GM23248 (cell line): Measurements from ENCODE around the gene KCNH5.

Experiments
- EZH2 ChIP-seq: fragments of 200-600 bp; sonication (generic); IDR thresholded peaks from 2 replicates; pipeline ENCODE4 v1.6.1; 2018; ENCODE audit warnings: antibody characterized with exemption, mild to moderate bottlenecking; ENCODE audit not compliant: insufficient read depth, poor library complexity, severe bottlenecking
- EZH2phosphoT487 ChIP-seq: fragments of 200-600 bp; sonication (generic); IDR thresholded peaks from 2 replicates; pipeline ENCODE4 v1.6.1; 2018; ENCODE audit warnings: antibody characterized with exemption, moderate library complexity, mild to moderate bottlenecking, low read depth; ENCODE audit not compliant: insufficient read depth

DNA sequence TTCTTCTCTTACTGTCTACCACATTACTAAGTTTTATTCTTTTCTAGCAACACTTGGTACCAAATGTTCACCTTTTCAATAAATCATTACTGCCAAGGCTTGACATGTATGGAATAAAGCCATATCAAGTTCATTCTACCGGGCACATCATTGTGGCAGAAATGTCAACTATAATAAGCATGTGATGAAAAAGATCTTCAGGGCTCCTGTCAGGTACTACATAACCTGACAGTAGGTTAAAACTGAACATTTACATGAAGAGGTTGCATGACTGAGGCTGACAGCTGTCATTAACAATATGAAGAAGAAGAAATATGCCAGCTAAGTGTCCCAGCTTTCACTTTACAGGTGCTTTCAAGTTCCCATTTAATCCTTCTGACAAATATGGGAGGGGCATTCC, 178.9 kb downstream of the KCNH5 start:
- TF ChIP-seq EZH2 (no peak), EZH2phosphoT487 (no peak)
